WTC11 (cell line): Measurements from ENCODE around the gene RSPO4. TPM values are rescaled to one million over a fixed set of nuclear protein-coding genes. Genes with fewer than 3 reads are reported as not detected.

Experiments
- ATAC-seq: fragments of 200-7000 bp; cut with Tn5 transposase; 2 replicates; pipeline ENCODE4 v1.10.0; 2021; ENCODE audit warnings: mild to moderate bottlenecking, moderate library complexity
- CTCF ChIA-PET: fragments of 300-600 bp; sonication (Branson Sonifier 250); formaldehyde crosslinking; loops from one replicate; lab custom pipeline; 2021; ENCODE audit warnings: antibody characterized with exemption; lab: Charles Lee
- POLR2A ChIA-PET: fragments of 350-600 bp; sonication (Branson Sonifier 250); formaldehyde crosslinking; loops from one replicate; lab custom pipeline; 2021; ENCODE audit warnings: antibody characterized with exemption; lab: Charles Lee
- DNase-seq: peaks from one replicate; pipeline ENCODE4 v3.0.0; 2021; ENCODE audit warnings: low spot score
- H3K27ac Mint-ChIP-seq: 2 replicates; pipeline ENCODE4 v1.8.0; 2021; ENCODE audit warnings: mixed read lengths
- H3K27me3 Mint-ChIP-seq: 2 replicates; pipeline ENCODE4 v1.8.0; 2021; ENCODE audit warnings: low read depth, mild to moderate bottlenecking, moderate library complexity, mixed read lengths
- H3K36me3 Mint-ChIP-seq: 2 replicates; pipeline ENCODE4 v1.8.0; 2021; ENCODE audit warnings: mixed read lengths
- H3K4me1 Mint-ChIP-seq: 2 replicates; pipeline ENCODE4 v1.8.0; 2022; ENCODE audit warnings: mixed read lengths
- H3K4me3 Mint-ChIP-seq: 2 replicates; pipeline ENCODE4 v1.8.0; 2021; ENCODE audit warnings: mild to moderate bottlenecking, moderate library complexity, mixed read lengths
- H3K9me3 Mint-ChIP-seq: 2 replicates; pipeline ENCODE4 v1.8.0; 2021; ENCODE audit warnings: mixed read lengths
- ATF1 ChIP-seq: sonication (generic); formaldehyde crosslinking; IDR thresholded peaks from 2 replicates; pipeline ENCODE4 v1.8.1; 2023; ENCODE audit warnings: mild to moderate bottlenecking, moderate library complexity, missing genetic modification reagents
- GRHL2 ChIP-seq: fragments of 250-450 bp; sonication (Bioruptor Pico); IDR thresholded peaks from 2 replicates; pipeline ENCODE4 v1.8.0; 2022; ENCODE audit warnings: mild to moderate bottlenecking, moderate library complexity; ENCODE audit not compliant: insufficient replicate concordance, severe bottlenecking
- NFYB ChIP-seq: sonication (generic); formaldehyde crosslinking; conservative IDR thresholded peaks from 2 replicates; pipeline ENCODE4 v1.8.0; 2022; ENCODE audit warnings: low read depth, missing genetic modification reagents
- ZBTB21 ChIP-seq: sonication (generic); formaldehyde crosslinking; IDR thresholded peaks from 2 replicates; pipeline ENCODE4 v1.8.1; 2023; ENCODE audit warnings: mild to moderate bottlenecking, missing genetic modification reagents, borderline replicate concordance
- ZNF423 ChIP-seq: fragments of 250-450 bp; sonication (Bioruptor Pico); IDR thresholded peaks from 2 replicates; pipeline ENCODE4 v2.1.2; 2022; ENCODE audit warnings: mild to moderate bottlenecking, moderate library complexity
- total RNA-seq: library from RNA; stranded (reverse); gene quantifications from 3 replicates; pipeline ENCODE4 v1.2.3, GENCODE V29; 2021
- TF ChIP-seq, protein P1 (sequence below): sonication (generic); formaldehyde crosslinking; IDR thresholded peaks from 2 replicates; pipeline ENCODE4 v1.8.0; 2023; ENCODE audit warnings: missing genetic modification reagents
- TF ChIP-seq, protein P2 (sequence below): sonication (generic); formaldehyde crosslinking; IDR thresholded peaks from 2 replicates; pipeline ENCODE4 v1.8.1; 2023; ENCODE audit warnings: mild to moderate bottlenecking, missing genetic modification reagents, moderate library complexity
- TF ChIP-seq, protein P3 (sequence below): fragments of 250-450 bp; sonication (Bioruptor Pico); conservative IDR thresholded peaks from 2 replicates; pipeline ENCODE4 v1.9.0; 2021; ENCODE audit warnings: mild to moderate bottlenecking
- TF ChIP-seq, protein P4 (sequence below): sonication (generic); formaldehyde crosslinking; IDR thresholded peaks from 2 replicates; pipeline ENCODE4 v1.8.0; 2022; ENCODE audit warnings: mild to moderate bottlenecking, missing genetic modification reagents
- TF ChIP-seq, protein P5 (sequence below): sonication (generic); formaldehyde crosslinking; conservative IDR thresholded peaks from 2 replicates; pipeline ENCODE4 v1.8.1; 2023; ENCODE audit warnings: mild to moderate bottlenecking, low read depth, missing genetic modification reagents, moderate library complexity

The RSPO4 gene
- total RNA-seq, 1 experiment from 2014 or later = 4.5 TPM

DNA sequence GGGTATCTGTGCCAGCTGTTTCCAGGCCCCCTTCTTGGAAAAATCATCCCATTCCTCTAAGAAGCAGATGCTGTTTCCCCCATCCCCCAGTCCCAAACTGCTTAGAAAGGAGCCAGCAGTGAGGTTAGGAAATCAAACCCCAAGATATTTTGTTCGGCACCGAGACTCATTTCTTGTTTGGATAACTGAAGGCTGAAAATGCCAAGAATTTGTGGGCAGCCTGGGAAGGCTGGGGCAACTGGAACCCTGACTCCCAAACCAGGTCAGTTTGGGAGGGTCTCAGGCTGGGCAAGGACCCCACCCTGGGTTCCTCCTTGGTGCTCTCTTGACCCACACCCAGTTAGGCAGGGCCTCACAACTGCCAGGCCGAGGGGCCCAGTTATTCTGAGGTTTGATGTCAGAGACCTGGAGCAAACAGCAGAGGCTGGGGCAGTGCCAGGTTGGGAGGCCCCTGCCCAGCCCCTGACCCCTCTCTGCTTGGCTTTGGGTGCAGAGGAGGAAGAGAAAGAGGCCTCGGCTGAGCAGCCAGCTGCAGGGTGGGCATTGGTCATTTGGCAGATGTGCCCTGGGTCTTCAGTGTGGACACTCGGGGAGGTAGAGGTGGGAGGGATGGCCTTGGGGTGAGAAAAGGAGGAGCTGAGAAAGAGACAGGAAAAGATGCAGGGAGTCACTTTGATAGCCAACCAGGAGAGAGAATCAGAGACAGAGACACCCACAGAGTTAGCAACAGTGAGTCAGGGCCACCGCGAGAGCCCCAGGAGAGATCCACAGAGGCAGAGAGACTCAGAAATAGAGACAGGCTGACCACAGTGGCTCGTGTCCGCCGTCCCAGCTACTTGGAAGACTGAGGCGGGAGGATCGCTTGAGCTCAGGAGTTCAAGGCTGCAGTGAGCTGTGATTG is 91.0 kb downstream of the RSPO4 start (continued):
- TF ChIP-seq, protein P1, sequence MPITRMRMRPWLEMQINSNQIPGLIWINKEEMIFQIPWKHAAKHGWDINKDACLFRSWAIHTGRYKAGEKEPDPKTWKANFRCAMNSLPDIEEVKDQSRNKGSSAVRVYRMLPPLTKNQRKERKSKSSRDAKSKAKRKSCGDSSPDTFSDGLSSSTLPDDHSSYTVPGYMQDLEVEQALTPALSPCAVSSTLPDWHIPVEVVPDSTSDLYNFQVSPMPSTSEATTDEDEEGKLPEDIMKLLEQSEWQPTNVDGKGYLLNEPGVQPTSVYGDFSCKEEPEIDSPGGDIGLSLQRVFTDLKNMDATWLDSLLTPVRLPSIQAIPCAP = no peak
- TF ChIP-seq NFYB (CRISPR knock-in tag) = no peak
- TF ChIP-seq, protein P2, sequence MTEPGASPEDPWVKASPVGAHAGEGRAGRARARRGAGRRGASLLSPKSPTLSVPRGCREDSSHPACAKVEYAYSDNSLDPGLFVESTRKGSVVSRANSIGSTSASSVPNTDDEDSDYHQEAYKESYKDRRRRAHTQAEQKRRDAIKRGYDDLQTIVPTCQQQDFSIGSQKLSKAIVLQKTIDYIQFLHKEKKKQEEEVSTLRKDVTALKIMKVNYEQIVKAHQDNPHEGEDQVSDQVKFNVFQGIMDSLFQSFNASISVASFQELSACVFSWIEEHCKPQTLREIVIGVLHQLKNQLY (CRISPR knock-in tag) = no peak

DNA sequence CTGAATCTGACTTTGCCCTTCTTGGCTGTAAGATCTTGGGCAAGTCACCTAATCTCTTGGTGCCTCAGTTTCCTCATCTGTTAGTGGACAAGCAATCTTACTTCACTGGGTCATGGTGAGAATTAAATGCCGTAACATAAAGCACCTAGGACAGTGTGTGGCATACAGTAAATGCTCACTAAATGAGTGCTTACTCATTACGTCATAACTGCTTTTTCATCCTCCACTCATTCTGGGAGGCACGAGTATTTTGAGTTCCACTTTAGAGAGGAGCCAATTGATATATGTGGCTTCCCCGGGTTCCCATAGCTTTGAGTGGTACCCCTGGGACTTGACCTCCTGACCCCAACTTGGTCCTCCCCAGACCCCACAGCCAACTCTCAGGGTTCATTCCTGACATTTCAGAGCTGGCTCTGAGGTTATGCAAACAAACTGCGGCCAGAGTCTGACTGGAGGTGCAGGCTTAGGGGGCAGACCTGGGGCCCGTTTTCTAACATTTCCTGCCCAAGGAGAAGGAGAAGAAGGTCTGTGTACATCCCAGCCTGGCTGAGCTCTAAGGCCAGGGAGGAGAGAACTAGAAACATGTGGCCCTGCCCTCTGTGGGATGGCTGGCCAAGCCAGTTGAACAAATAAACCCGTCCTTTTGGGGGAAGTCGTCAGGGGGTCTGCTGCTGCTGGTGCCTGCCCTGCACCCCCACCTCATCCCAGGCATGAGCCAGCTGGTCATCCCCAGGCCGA is 91.8 kb downstream of the RSPO4 start:
- ChIA-PET CTCF (interaction anchor here (1.3 to 9.0 kb wide), 6 partner anchors 25 to 204 kb away, joined by 3 to 71 read pairs (median 14); no protein-coding TSS in a partner anchor), POLR2A (no interaction called here)
- H3K36me3 Mint-ChIP-seq = no peaks in the 10 kb centered on the region
- TF ChIP-seq, protein P3, sequence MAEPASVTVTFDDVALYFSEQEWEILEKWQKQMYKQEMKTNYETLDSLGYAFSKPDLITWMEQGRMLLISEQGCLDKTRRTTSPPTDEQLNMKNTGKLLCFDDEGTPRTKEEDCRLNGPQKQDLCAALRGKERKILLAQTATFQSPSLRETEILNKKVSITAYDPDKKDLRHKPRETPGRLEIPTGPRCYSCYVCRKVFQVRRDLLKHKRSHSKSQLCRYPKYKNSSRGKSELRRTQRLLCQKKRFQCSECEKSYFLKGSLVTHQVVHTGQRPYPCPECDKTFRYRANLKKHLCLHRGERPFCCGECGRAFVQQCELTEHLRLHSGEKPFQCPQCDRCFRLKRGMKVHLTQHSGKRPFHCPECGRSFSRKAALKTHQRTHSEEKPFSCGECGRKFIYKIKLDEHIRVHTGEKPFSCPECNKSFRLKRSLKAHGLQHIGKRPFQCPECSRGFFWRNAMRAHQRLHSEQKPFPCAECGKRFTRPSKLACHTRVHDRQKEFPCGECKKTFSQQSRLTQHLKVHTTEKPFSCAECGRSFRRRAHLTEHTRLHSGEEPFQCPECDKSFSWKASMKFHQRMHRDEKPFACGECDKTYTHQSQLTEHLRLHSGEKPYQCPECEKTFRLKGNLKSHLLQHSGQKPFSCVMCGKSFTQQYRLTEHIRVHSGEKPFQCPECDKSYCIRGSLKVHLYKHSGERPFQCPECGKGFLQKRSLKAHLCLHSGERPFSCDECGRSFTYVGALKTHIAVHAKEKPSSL = no peak
- no peak for TF ChIP-seq ZNF423 (CRISPR knock-in tag)
- no peak overlapping the region for H3K27ac Mint-ChIP-seq
- H3K4me1 Mint-ChIP-seq = no peaks in the 10 kb centered on the region
- H3K9me3 Mint-ChIP-seq = no peaks in the 10 kb centered on the region
- ATAC-seq (no peak), DNase-seq (no peak)
- no peaks in the 10 kb centered on the region for H3K27me3 Mint-ChIP-seq
- H3K4me3 Mint-ChIP-seq = no peak overlapping the region

DNA sequence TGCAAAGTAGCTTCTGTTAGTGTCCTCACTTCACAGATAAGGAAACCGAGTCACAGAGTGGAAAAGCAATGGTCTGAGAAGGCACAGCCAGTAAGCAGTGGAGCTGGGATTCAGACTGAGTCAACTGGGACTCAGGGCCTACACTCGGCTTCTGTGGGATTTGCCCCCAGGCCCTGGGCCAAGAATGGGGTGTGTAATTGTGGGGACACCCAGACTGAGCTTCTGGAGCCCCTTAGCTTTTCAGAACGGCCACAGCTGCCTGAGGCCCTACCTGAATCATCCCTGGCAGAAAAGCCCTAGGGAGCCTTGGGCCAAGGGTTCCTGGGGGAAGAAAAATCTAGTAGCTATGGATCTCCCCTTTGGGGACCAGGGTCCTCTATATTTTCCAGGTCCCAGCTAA is 92.5 kb downstream of the RSPO4 start:
- Mint-ChIP-seq H3K27ac (no peak overlapping the region), H3K9me3 (no peaks in the 10 kb centered on the region), H3K27me3 (no peaks in the 10 kb centered on the region; the same call in 1 of the 2 replicates), H3K4me3 (no peak overlapping the region), H3K4me1 (no peaks in the 10 kb centered on the region), H3K36me3 (no peaks in the 10 kb centered on the region)
- TF ChIP-seq ZBTB21 (CRISPR knock-in tag) (no peak), ATF1 (no peak), GRHL2 (CRISPR knock-in tag) (no peak)
- TF ChIP-seq, protein P4, sequence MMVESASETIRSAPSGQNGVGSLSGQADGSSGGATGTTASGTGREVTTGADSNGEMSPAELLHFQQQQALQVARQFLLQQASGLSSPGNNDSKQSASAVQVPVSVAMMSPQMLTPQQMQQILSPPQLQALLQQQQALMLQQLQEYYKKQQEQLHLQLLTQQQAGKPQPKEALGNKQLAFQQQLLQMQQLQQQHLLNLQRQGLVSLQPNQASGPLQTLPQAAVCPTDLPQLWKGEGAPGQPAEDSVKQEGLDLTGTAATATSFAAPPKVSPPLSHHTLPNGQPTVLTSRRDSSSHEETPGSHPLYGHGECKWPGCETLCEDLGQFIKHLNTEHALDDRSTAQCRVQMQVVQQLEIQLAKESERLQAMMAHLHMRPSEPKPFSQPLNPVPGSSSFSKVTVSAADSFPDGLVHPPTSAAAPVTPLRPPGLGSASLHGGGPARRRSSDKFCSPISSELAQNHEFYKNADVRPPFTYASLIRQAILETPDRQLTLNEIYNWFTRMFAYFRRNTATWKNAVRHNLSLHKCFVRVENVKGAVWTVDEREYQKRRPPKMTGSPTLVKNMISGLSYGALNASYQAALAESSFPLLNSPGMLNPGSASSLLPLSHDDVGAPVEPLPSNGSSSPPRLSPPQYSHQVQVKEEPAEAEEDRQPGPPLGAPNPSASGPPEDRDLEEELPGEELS = no peak
- TF ChIP-seq, protein P5, sequence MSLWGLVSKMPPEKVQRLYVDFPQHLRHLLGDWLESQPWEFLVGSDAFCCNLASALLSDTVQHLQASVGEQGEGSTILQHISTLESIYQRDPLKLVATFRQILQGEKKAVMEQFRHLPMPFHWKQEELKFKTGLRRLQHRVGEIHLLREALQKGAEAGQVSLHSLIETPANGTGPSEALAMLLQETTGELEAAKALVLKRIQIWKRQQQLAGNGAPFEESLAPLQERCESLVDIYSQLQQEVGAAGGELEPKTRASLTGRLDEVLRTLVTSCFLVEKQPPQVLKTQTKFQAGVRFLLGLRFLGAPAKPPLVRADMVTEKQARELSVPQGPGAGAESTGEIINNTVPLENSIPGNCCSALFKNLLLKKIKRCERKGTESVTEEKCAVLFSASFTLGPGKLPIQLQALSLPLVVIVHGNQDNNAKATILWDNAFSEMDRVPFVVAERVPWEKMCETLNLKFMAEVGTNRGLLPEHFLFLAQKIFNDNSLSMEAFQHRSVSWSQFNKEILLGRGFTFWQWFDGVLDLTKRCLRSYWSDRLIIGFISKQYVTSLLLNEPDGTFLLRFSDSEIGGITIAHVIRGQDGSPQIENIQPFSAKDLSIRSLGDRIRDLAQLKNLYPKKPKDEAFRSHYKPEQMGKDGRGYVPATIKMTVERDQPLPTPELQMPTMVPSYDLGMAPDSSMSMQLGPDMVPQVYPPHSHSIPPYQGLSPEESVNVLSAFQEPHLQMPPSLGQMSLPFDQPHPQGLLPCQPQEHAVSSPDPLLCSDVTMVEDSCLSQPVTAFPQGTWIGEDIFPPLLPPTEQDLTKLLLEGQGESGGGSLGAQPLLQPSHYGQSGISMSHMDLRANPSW (CRISPR knock-in tag) = no peak
- DNase-seq = no peak
- CTCF ChIA-PET = interaction anchor here (1.6 to 2.6 kb wide), 2 partner anchors 24 to 204 kb away, joined by 3 to 36 read pairs; no protein-coding TSS in a partner anchor
- ATAC-seq = no peak
- POLR2A ChIA-PET = no interaction called here

Other genes with a start within 250 kb of the RSPO4 start
- 6.9 to 7.7 TPM (median 7.3 TPM) in 3 replicates for gene SLC52A3, start 233.8 kb downstream of the RSPO4 start, total RNA-seq
- 17.2 to 18.8 TPM (median 18.0 TPM) in 3 replicates for gene FAM110A, start 168.6 kb downstream of the RSPO4 start, total RNA-seq
- gene ANGPT4, start 86.0 kb downstream of the RSPO4 start, total RNA-seq = 0.20 to 0.32 TPM (median 0.25 TPM) in 3 replicates
- gene PSMF1, start 116.3 kb upstream of the RSPO4 start, total RNA-seq = 97.3 to 113 TPM (median 107 TPM) in 3 replicates
- 7.3 to 10.9 TPM (median 8.4 TPM) in 3 replicates for gene TMEM74B, start 182.7 kb upstream of the RSPO4 start, total RNA-seq
- gene C20orf202, start 201.1 kb upstream of the RSPO4 start, total RNA-seq = 0.11 to 0.22 TPM in 2 of 3 replicates, not detected in the other
- 0.62 to 0.77 TPM (median 0.73 TPM) in 3 replicates for gene RAD21L1, start 223.7 kb upstream of the RSPO4 start, total RNA-seq